Measurements from ENCODE around the gene COA8.

GRCh38 chr14:103593577-103593976, 30.8 kb downstream of the COA8 start:
- TF ChIP-seq CTCF (conservative IDR thresholded peaks at IDR 0.05 in 1 of 2, IDR thresholded peaks at IDR 0.05 in 1 of 2; ENCODE audit: low read depth in 1 of 2, low read length in 2 of 2) (no peak), EZH2 (IDR thresholded peaks at IDR 0.05; ENCODE audit: low read length, missing control alignments) (no peak)

Data from fibroblast of lung (primary cell).